Measurements from ENCODE around the gene LIF. TPM values are rescaled to one million over a fixed set of nuclear protein-coding genes. Genes with fewer than 3 reads are reported as not detected.
A peak's percentile ranks its signal among the peaks of the same experiment; 100 is the strongest.

LIF gene
- total RNA-seq, 2 experiments from 2014 or later = 0.17 to 0.30 TPM

DNA sequence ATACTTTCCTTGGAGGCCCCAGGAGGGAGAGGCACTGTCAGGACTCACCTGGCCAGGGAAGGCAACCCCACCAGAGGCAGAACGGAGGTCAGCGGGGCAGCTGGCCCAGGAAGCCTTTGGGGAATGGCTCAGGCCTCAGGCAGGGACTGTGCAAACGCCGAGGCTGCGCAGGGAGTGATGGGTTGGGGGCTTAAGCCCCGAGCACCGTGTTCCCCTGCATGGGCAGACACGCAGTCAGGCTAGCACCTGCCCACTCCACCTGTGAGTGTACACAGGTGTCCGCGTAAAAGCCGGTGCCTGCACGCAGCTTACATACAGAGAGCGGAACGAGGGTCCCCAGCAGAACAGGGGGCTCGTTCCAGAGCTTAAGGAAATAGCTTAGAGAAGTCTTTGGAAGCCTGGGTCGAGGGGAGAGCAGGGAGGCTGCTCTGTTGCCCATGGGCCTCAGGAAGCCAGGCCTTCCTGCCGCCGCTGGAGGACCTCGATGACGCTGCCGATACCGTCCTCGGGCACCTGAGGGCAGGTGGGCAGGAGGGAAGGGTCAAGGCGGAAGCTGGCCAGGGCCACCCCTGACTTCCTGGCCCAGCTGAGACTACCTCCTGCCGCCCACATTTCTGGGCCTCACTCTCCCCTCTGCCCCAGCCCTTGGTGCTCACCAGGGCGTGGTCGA is 38.8 kb upstream of the LIF start:
- Histone ChIP-seq H3K9me3 (ENCODE audit: control insufficient read depth in 1 of 2, insufficient read depth in 1 of 2, low read length in 2 of 2) (no peaks in the 10 kb centered on the region), H3K4me1 (ENCODE audit: insufficient read depth, low read length) (peaks cover 53% of the 10 kb centered on the region), H3K27ac (ENCODE audit: low read depth in 1 of 2, low read length in 2 of 2) (no peak overlapping the region), H3K36me3 (ENCODE audit: insufficient read depth, low read length) (peaks cover 13% of the 10 kb centered on the region), H3K4me3 (ENCODE audit: low read length) (no peak overlapping the region), H3K27me3 (ENCODE audit: control insufficient read depth in 1 of 2, insufficient read depth in 2 of 2, low read length in 2 of 2) (no peaks in the 10 kb centered on the region)
- TF ChIP-seq, protein P1, sequence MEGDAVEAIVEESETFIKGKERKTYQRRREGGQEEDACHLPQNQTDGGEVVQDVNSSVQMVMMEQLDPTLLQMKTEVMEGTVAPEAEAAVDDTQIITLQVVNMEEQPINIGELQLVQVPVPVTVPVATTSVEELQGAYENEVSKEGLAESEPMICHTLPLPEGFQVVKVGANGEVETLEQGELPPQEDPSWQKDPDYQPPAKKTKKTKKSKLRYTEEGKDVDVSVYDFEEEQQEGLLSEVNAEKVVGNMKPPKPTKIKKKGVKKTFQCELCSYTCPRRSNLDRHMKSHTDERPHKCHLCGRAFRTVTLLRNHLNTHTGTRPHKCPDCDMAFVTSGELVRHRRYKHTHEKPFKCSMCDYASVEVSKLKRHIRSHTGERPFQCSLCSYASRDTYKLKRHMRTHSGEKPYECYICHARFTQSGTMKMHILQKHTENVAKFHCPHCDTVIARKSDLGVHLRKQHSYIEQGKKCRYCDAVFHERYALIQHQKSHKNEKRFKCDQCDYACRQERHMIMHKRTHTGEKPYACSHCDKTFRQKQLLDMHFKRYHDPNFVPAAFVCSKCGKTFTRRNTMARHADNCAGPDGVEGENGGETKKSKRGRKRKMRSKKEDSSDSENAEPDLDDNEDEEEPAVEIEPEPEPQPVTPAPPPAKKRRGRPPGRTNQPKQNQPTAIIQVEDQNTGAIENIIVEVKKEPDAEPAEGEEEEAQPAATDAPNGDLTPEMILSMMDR (IDR thresholded peaks at IDR 0.05) = no peak
- Mint-ChIP-seq H3K9me3 (no peaks in the 10 kb centered on the region), H3K4me1 (ENCODE audit: low read depth) (peaks cover 32% of the 10 kb centered on the region), H3K27ac (no peak overlapping the region), H3K4me3 (no peak overlapping the region), H3K27me3 (no peaks in the 10 kb centered on the region), H3K36me3 (ENCODE audit: low read depth) (peaks cover 33% of the 10 kb centered on the region)
- DNase-seq = no peak
- no peak for ATAC-seq (ENCODE audit: poor library complexity)
- intact Hi-C loops (cut with DNase I, micrococcal nuclease) = loop anchor here in 1 of 2 experiments (5.0 kb wide), 1 partner anchor 142 kb away; the partner anchor contains the start of gene MTFP1
- CTCF ChIA-PET = interaction anchor here (0.5 to 1.7 kb wide), 2 partner anchors 90 to 102 kb away, joined by 3 to 5 read pairs; partner anchors contain the start of gene RNF215
- POLR2A ChIA-PET = interaction anchor here (5.6 kb wide), 1 partner anchor 101 kb away, joined by 83 read pairs; the partner anchor contains the start of gene RNF215

DNA sequence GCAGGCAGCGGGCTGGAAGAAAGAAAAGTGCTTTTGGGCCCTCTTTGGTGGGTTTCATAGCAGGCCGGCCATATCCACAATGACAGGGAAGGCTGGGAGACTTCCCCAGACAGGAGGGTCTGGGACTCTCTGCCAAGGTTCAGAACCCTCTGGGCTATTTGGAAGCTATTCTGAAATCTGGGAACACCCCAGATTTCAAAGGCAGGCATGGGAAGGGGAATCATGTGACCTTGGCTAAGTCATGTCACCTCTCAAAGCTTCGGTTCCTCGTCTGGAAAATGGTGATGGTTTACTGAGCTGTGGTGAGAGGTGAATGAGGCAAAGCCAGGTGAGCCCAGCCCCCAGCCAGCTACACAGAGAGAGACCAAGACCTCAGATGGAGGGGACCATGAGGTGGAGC is 38.1 kb upstream of the LIF start:
- CTCF ChIA-PET = interaction anchor here (1.7 kb wide), 1 partner anchor 103 kb away, joined by 5 read pairs; the partner anchor contains the start of gene RNF215
- DNase-seq (peak in 1 of 14 experiments; percentile 48), ATAC-seq (ENCODE audit: poor library complexity) (no peak)
- no peaks in the 10 kb centered on the region for H3K27me3 ChIP-seq (ENCODE audit: control insufficient read depth in 1 of 2, insufficient read depth in 2 of 2, low read length in 2 of 2)
- no peak overlapping the region for H3K27ac Mint-ChIP-seq
- no peak overlapping the region for H3K4me3 Mint-ChIP-seq
- no peaks in the 10 kb centered on the region for H3K27me3 Mint-ChIP-seq
- H3K9me3 ChIP-seq (ENCODE audit: control insufficient read depth in 1 of 2, insufficient read depth in 1 of 2, low read length in 2 of 2) = no peaks in the 10 kb centered on the region
- POLR2A ChIA-PET = no interaction called here
- no peak overlapping the region for H3K4me3 ChIP-seq (ENCODE audit: low read length)
- H3K36me3 Mint-ChIP-seq (ENCODE audit: low read depth) = peaks cover 27% of the 10 kb centered on the region
- peaks cover 13% of the 10 kb centered on the region for H3K36me3 ChIP-seq (ENCODE audit: insufficient read depth, low read length)
- H3K27ac ChIP-seq (ENCODE audit: low read depth in 1 of 2, low read length in 2 of 2) = no peak overlapping the region
- TF ChIP-seq, protein P1 (IDR thresholded peaks at IDR 0.05) = no peak
- peaks cover 28% of the 10 kb centered on the region for H3K4me1 Mint-ChIP-seq (ENCODE audit: low read depth)
- no peaks in the 10 kb centered on the region for H3K9me3 Mint-ChIP-seq
- intact Hi-C loops (cut with DNase I, micrococcal nuclease) = loop anchor here in 1 of 2 experiments (5.0 kb wide), 1 partner anchor 143 kb away; the partner anchor contains the start of gene MTFP1
- peaks cover 51% of the 10 kb centered on the region for H3K4me1 ChIP-seq (ENCODE audit: insufficient read depth, low read length)

DNA sequence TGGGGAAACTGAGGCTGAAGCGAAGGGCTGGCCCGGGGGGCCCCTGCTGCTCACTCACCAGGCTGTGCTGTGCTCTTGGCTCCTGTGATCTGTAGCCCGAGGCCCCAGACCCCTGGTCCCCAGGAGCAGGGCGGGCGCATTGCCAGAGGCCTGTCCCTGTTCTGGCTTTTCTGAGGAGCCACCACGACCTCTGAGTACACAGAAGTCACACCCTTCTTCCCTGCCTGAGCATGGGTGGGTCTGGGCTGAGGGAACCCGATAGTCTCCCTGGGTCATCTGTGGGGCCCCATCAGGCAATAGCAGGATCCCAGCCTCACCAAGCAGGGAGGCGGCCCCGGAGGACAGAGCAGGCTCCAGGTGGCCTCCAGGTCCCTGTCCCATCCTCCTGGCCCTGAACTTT is 37.6 kb upstream of the LIF start:
- Mint-ChIP-seq H3K4me1 (ENCODE audit: low read depth) (peaks cover 31% of the 10 kb centered on the region), H3K36me3 (ENCODE audit: low read depth) (peaks cover 25% of the 10 kb centered on the region), H3K4me3 (no peak overlapping the region), H3K9me3 (no peaks in the 10 kb centered on the region), H3K27me3 (no peaks in the 10 kb centered on the region), H3K27ac (no peak overlapping the region)
- Histone ChIP-seq H3K36me3 (ENCODE audit: insufficient read depth, low read length) (peaks cover 13% of the 10 kb centered on the region), H3K27me3 (ENCODE audit: control insufficient read depth in 1 of 2, insufficient read depth in 2 of 2, low read length in 2 of 2) (no peaks in the 10 kb centered on the region), H3K4me3 (ENCODE audit: low read length) (no peak overlapping the region), H3K4me1 (ENCODE audit: insufficient read depth, low read length) (peaks cover 56% of the 10 kb centered on the region), H3K27ac (ENCODE audit: low read depth in 1 of 2, low read length in 2 of 2) (no peak overlapping the region), H3K9me3 (ENCODE audit: control insufficient read depth in 1 of 2, insufficient read depth in 1 of 2, low read length in 2 of 2) (no peaks in the 10 kb centered on the region)
- ChIA-PET POLR2A (interaction anchor here (1.6 kb wide), 1 partner anchor 140 kb away, joined by 5 read pairs; no protein-coding TSS in a partner anchor), CTCF (interaction anchor here (0.7 kb wide), 1 partner anchor 20 kb away, joined by 3 read pairs; no protein-coding TSS in a partner anchor)
- TF ChIP-seq, protein P1 (IDR thresholded peaks at IDR 0.05) = no peak
- ATAC-seq (ENCODE audit: poor library complexity) = no peak
- intact Hi-C loops (cut with DNase I, micrococcal nuclease) = no loop called here
- no peak for DNase-seq

Measured in CD4-positive, alpha-beta T cell (primary cell).